GM21786 (cell line): ENCODE measurements around the gene INHBE.
A peak's percentile ranks its signal among the peaks of the same experiment; 100 is the strongest.

Experiments
- ATAC-seq: cut with Tn5 transposase; IDR thresholded peaks from one replicate; pipeline ENCODE4 v1.9.1; 2021; ENCODE audit not compliant: unreplicated experiment

Gene INHBE

GRCh38 chr12:57460468-57460784 is 5.3 kb downstream of the INHBE start:
- ATAC-seq, result no peak

- ATAC-seq, result no peak
These were observed 5.8 kb downstream of the INHBE start for GRCh38 chr12:57460841-57461275.

- ATAC-seq, result no peak
These were observed 6.3 kb downstream of the INHBE start for GRCh38 chr12:57461276-57461916.

- ATAC-seq, result no peak
These were observed 6.8 kb downstream of the INHBE start for GRCh38 chr12:57461917-57462250.

GRCh38 chr12:57462251-57462911 is 7.3 kb downstream of the INHBE start:
- ATAC-seq, result peak; percentile 69

- no peak for ATAC-seq
These were observed 7.8 kb downstream of the INHBE start for GRCh38 chr12:57462912-57463253.

GRCh38 chr12:57464569-57464968 is 9.5 kb downstream of the INHBE start:
- ATAC-seq, result no peak

GRCh38 chr12:57465030-57465746 is 10.1 kb downstream of the INHBE start:
- no peak for ATAC-seq

- no peak for ATAC-seq
These were observed 10.8 kb downstream of the INHBE start for GRCh38 chr12:57465747-57466505.

GRCh38 chr12:57467212-57467874 is 12.2 kb downstream of the INHBE start:
- no peak for ATAC-seq

GRCh38 chr12:57467915-57468314 is 12.8 kb downstream of the INHBE start:
- ATAC-seq, result no peak

- ATAC-seq, result no peak
These were observed 14.4 kb downstream of the INHBE start for GRCh38 chr12:57469296-57470164.

- no peak for ATAC-seq
These were observed 15.3 kb downstream of the INHBE start for GRCh38 chr12:57470286-57470969.

- ATAC-seq, result no peak
These were observed 16.0 kb downstream of the INHBE start for GRCh38 chr12:57470970-57471656.

GRCh38 chr12:57471661-57472060 is 16.6 kb downstream of the INHBE start:
- no peak for ATAC-seq

- ATAC-seq, result no peak
These were observed 17.3 kb downstream of the INHBE start for GRCh38 chr12:57472391-57472790.

- ATAC-seq, result no peak
These were observed 18.3 kb downstream of the INHBE start for GRCh38 chr12:57473392-57473791.

GRCh38 chr12:57473886-57474285 is 18.8 kb downstream of the INHBE start:
- no peak for ATAC-seq

- ATAC-seq, result no peak
These were observed 19.3 kb downstream of the INHBE start for GRCh38 chr12:57474430-57474829.
